SK-N-SH treated with all-trans-retinoic acid at 6 μM for 48 hours (cell line): ENCODE results near the gene CARD14.

Experiments
- ATAC-seq: fragments of 200-7000 bp; cut with Tn5 transposase; 3 replicates; pipeline ENCODE4 v1.9.1; 2020; ENCODE audit warnings: mild to moderate bottlenecking, moderate library complexity
- ARNTL ChIP-seq: fragments of 450-650 bp; formaldehyde crosslinking; IDR thresholded peaks from 2 replicates; pipeline ENCODE4 v1.5.0; 2020; ENCODE audit warnings: low read depth, mild to moderate bottlenecking, moderate library complexity, borderline replicate concordance
- BACH2 ChIP-seq: fragments of 250-450 bp; sonication (Bioruptor Pico); IDR thresholded peaks from 2 replicates; pipeline ENCODE4 v1.9.0; 2021; ENCODE audit warnings: mild to moderate bottlenecking, borderline replicate concordance
- CSDC2 ChIP-seq: fragments of 250-450 bp; sonication (Bioruptor Pico); IDR thresholded peaks from 2 replicates; pipeline ENCODE4 v1.5.0; 2020; ENCODE audit warnings: mild to moderate bottlenecking, moderate library complexity
- ESRRG ChIP-seq: fragments of 250-450 bp; sonication (Bioruptor Pico); IDR thresholded peaks from 2 replicates; pipeline ENCODE4 v1.6.1; 2021; ENCODE audit warnings: mild to moderate bottlenecking
- GLIS3 ChIP-seq: fragments of 250-450 bp; sonication (Bioruptor Pico); IDR thresholded peaks from 2 replicates; pipeline ENCODE4 v1.5.0; 2020; ENCODE audit warnings: mild to moderate bottlenecking, moderate library complexity
- ISL1 ChIP-seq: fragments of 250-450 bp; sonication (Bioruptor Pico); IDR thresholded peaks from 2 replicates; pipeline ENCODE4 v2.1.2; 2022; ENCODE audit warnings: mild to moderate bottlenecking, moderate library complexity
- PPARA ChIP-seq: fragments of 250-450 bp; sonication (Bioruptor Pico); IDR thresholded peaks from 2 replicates; pipeline ENCODE4 v1.5.0; 2020; ENCODE audit warnings: mild to moderate bottlenecking, borderline replicate concordance
- RARB ChIP-seq: fragments of 250-450 bp; sonication (Bioruptor Pico); IDR thresholded peaks from 2 replicates; pipeline ENCODE4 v1.8.0; 2021; ENCODE audit warnings: mild to moderate bottlenecking, moderate library complexity
- SNAI2 ChIP-seq: fragments of 250-450 bp; sonication (Bioruptor Pico); IDR thresholded peaks from 2 replicates; pipeline ENCODE4 v1.5.0; 2020; ENCODE audit warnings: mild to moderate bottlenecking, moderate library complexity
- TCF4 ChIP-seq: fragments of 250-450 bp; sonication (Bioruptor Pico); IDR thresholded peaks from 2 replicates; pipeline ENCODE4 v1.8.0; 2021; ENCODE audit warnings: mild to moderate bottlenecking, moderate library complexity, borderline replicate concordance
- TOX ChIP-seq: fragments of 250-450 bp; sonication (Bioruptor Pico); IDR thresholded peaks from 2 replicates; pipeline ENCODE4 v1.8.0; 2021; ENCODE audit warnings: mild to moderate bottlenecking, moderate library complexity, borderline replicate concordance
- ZC3H10 ChIP-seq: fragments of 250-450 bp; sonication (Bioruptor Pico); IDR thresholded peaks from 2 replicates; pipeline ENCODE4 v1.5.1; 2021; ENCODE audit warnings: mild to moderate bottlenecking, moderate library complexity
- ZFP3 ChIP-seq: fragments of 250-450 bp; sonication (Bioruptor Pico); IDR thresholded peaks from 2 replicates; pipeline ENCODE4 v1.5.0; 2020; ENCODE audit warnings: mild to moderate bottlenecking, moderate library complexity
- ZNF565 ChIP-seq: fragments of 450-650 bp; formaldehyde crosslinking; conservative IDR thresholded peaks from 2 replicates; pipeline ENCODE4 v1.5.0; 2020; ENCODE audit warnings: low read depth, mild to moderate bottlenecking, moderate library complexity
- TF ChIP-seq, protein P1 (sequence below): fragments of 250-450 bp; sonication (Bioruptor Pico); IDR thresholded peaks from 2 replicates; pipeline ENCODE4 v1.5.0; 2020; ENCODE audit warnings: mild to moderate bottlenecking, moderate library complexity
- TF ChIP-seq, protein P2 (sequence below): fragments of 250-450 bp; sonication (Bioruptor Pico); IDR thresholded peaks from 2 replicates; pipeline ENCODE4 v1.8.0; 2021; ENCODE audit warnings: low read depth, mild to moderate bottlenecking, moderate library complexity, borderline replicate concordance
- TF ChIP-seq, protein P3 (sequence below): fragments of 250-450 bp; sonication (Bioruptor Pico); IDR thresholded peaks from 2 replicates; pipeline ENCODE4 v1.5.1; 2020; ENCODE audit warnings: low read depth, mild to moderate bottlenecking, moderate library complexity
- TF ChIP-seq, protein P4 (sequence below): fragments of 250-450 bp; sonication (Bioruptor Pico); IDR thresholded peaks from 2 replicates; pipeline ENCODE4 v1.8.0; 2020; ENCODE audit warnings: mild to moderate bottlenecking, moderate library complexity, borderline replicate concordance
- TF ChIP-seq, protein P5 (sequence below): fragments of 250-450 bp; sonication (Bioruptor Pico); IDR thresholded peaks from 2 replicates; pipeline ENCODE4 v1.5.1; 2021; ENCODE audit warnings: mild to moderate bottlenecking, moderate library complexity

Gene CARD14

DNA sequence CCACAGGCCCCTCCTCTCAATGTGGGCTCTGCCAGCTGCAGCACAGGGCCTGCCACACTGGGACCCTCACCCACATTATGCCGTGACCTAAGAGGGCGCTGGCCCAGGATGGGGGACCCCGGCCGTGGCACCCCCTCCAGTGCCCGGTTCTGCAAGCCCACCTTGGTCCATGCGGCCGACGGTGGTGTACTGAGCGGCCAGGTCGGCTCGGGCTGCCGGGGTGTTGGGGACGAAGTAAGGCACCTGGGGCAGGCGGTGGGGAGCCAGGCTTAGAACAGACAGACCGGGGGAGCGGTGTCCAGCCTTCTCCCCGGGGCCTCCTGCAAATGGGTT lies 43.8 kb downstream of the CARD14 start:
- ATAC-seq: no peak
- no peak for TF ChIP-seq ISL1 (CRISPR knock-in tag)
- TF ChIP-seq GLIS3 (CRISPR knock-in tag): no peak
- no peak for TF ChIP-seq ZFP3 (CRISPR knock-in tag)
- no peak for TF ChIP-seq SNAI2 (CRISPR knock-in tag)
- TF ChIP-seq ZC3H10 (CRISPR knock-in tag): no peak
- TF ChIP-seq, protein P1, sequence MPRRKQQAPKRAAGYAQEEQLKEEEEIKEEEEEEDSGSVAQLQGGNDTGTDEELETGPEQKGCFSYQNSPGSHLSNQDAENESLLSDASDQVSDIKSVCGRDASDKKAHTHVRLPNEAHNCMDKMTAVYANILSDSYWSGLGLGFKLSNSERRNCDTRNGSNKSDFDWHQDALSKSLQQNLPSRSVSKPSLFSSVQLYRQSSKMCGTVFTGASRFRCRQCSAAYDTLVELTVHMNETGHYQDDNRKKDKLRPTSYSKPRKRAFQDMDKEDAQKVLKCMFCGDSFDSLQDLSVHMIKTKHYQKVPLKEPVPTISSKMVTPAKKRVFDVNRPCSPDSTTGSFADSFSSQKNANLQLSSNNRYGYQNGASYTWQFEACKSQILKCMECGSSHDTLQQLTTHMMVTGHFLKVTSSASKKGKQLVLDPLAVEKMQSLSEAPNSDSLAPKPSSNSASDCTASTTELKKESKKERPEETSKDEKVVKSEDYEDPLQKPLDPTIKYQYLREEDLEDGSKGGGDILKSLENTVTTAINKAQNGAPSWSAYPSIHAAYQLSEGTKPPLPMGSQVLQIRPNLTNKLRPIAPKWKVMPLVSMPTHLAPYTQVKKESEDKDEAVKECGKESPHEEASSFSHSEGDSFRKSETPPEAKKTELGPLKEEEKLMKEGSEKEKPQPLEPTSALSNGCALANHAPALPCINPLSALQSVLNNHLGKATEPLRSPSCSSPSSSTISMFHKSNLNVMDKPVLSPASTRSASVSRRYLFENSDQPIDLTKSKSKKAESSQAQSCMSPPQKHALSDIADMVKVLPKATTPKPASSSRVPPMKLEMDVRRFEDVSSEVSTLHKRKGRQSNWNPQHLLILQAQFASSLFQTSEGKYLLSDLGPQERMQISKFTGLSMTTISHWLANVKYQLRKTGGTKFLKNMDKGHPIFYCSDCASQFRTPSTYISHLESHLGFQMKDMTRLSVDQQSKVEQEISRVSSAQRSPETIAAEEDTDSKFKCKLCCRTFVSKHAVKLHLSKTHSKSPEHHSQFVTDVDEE: no peak
- TF ChIP-seq, protein P2, sequence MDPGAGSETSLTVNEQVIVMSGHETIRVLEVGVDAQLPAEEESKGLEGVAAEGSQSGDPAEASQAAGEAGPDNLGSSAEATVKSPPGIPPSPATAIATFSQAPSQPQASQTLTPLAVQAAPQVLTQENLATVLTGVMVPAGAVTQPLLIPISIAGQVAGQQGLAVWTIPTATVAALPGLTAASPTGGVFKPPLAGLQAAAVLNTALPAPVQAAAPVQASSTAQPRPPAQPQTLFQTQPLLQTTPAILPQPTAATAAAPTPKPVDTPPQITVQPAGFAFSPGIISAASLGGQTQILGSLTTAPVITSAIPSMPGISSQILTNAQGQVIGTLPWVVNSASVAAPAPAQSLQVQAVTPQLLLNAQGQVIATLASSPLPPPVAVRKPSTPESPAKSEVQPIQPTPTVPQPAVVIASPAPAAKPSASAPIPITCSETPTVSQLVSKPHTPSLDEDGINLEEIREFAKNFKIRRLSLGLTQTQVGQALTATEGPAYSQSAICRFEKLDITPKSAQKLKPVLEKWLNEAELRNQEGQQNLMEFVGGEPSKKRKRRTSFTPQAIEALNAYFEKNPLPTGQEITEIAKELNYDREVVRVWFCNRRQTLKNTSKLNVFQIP (CRISPR knock-in tag): no peak
- TF ChIP-seq RARB: no peak

DNA sequence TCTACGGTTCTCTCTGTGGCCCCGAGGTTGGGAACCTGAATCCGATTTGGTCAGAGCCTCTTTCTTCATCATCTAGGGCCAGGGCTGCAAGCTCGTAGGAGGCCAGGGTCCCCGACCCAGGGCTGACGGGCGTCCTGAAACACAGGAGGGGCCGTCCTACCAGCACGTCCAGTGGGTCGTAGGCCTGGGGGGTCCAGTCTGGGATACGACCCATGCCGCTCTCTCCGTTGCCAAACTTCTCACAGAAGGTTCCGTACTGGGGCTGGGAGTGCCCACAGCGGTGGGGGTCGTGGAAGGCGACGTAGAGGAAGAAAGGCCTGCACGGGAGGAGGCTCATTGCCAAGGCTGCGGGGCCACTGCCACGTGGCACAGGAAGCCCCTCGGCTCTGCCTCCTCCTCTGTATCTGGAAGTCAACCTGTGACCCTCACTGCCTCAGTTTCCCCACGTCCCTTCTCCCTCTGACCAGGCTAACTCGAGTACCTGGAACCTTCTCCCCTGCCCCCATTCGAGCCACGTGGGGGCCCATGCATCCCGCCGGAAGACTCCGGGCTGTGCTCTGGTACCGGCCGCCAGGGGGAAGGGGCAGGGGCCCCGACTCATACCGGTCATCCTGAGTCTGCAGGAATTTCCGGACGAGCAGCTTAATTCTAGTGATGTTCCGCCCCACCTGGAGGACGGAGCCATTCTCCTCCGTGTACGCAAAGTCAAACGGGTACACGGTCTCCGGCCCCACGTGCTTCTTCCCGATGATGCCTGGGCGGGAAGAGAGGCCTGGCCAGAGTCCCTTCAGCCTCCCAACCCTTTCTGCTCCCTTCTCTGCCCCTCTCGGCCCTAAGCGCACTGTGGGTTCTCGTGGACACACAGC lies 44.4 kb downstream of the CARD14 start:
- TF ChIP-seq, protein P3, sequence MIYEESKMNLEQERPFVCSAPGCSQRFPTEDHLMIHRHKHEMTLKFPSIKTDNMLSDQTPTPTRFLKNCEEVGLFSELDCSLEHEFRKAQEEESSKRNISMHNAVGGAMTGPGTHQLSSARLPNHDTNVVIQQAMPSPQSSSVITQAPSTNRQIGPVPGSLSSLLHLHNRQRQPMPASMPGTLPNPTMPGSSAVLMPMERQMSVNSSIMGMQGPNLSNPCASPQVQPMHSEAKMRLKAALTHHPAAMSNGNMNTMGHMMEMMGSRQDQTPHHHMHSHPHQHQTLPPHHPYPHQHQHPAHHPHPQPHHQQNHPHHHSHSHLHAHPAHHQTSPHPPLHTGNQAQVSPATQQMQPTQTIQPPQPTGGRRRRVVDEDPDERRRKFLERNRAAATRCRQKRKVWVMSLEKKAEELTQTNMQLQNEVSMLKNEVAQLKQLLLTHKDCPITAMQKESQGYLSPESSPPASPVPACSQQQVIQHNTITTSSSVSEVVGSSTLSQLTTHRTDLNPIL: no peak
- no peak for TF ChIP-seq BACH2 (CRISPR knock-in tag)
- no peak for TF ChIP-seq ZNF565
- TF ChIP-seq ZFP3 (CRISPR knock-in tag): no peak
- no peak for TF ChIP-seq ZC3H10 (CRISPR knock-in tag)
- no peak for TF ChIP-seq GLIS3 (CRISPR knock-in tag)
- no peak for TF ChIP-seq TCF4
- no peak for TF ChIP-seq PPARA
- TF ChIP-seq, protein P4, sequence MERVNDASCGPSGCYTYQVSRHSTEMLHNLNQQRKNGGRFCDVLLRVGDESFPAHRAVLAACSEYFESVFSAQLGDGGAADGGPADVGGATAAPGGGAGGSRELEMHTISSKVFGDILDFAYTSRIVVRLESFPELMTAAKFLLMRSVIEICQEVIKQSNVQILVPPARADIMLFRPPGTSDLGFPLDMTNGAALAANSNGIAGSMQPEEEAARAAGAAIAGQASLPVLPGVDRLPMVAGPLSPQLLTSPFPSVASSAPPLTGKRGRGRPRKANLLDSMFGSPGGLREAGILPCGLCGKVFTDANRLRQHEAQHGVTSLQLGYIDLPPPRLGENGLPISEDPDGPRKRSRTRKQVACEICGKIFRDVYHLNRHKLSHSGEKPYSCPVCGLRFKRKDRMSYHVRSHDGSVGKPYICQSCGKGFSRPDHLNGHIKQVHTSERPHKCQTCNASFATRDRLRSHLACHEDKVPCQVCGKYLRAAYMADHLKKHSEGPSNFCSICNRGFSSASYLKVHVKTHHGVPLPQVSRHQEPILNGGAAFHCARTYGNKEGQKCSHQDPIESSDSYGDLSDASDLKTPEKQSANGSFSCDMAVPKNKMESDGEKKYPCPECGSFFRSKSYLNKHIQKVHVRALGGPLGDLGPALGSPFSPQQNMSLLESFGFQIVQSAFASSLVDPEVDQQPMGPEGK (CRISPR knock-in tag): no peak
- no peak for TF ChIP-seq TOX (CRISPR knock-in tag)
- no peak for TF ChIP-seq ARNTL (CRISPR knock-in tag)
- TF ChIP-seq, protein P2 (CRISPR knock-in tag): no peak
- TF ChIP-seq ESRRG (CRISPR knock-in tag): no peak
- TF ChIP-seq CSDC2 (CRISPR knock-in tag): no peak
- TF ChIP-seq, protein P1: no peak
- TF ChIP-seq SNAI2 (CRISPR knock-in tag): no peak
- TF ChIP-seq, protein P5, sequence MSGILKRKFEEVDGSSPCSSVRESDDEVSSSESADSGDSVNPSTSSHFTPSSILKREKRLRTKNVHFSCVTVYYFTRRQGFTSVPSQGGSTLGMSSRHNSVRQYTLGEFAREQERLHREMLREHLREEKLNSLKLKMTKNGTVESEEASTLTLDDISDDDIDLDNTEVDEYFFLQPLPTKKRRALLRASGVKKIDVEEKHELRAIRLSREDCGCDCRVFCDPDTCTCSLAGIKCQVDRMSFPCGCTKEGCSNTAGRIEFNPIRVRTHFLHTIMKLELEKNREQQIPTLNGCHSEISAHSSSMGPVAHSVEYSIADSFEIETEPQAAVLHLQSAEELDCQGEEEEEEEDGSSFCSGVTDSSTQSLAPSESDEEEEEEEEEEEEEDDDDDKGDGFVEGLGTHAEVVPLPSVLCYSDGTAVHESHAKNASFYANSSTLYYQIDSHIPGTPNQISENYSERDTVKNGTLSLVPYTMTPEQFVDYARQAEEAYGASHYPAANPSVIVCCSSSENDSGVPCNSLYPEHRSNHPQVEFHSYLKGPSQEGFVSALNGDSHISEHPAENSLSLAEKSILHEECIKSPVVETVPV (CRISPR knock-in tag): no peak
- ATAC-seq: no peak
